ENCODE data around the gene ELP4.
"Not testable (repeated sequence)": the region's sequence is repeated elsewhere in the genome, so short reads cannot be mapped to it uniquely, and the experiment has no call there.

Gene ELP4

GRCh38 chr11:31535479-31535878, 25.9 kb downstream of the ELP4 start:
- in situ Hi-C loops (cut with MboI; ENCODE audit: low sequenced_read_pairs), result no loop called here

GRCh38 chr11:31542862-31543261, 33.3 kb downstream of the ELP4 start:
- in situ Hi-C loops (cut with MboI; ENCODE audit: low sequenced_read_pairs), result no loop called here

GRCh38 chr11:31555938-31556337, 46.4 kb downstream of the ELP4 start:
- in situ Hi-C loops (cut with MboI; ENCODE audit: low sequenced_read_pairs), result no loop called here

GRCh38 chr11:31558001-31558400, 48.4 kb downstream of the ELP4 start:
- in situ Hi-C loops (cut with MboI; ENCODE audit: low sequenced_read_pairs), result no loop called here

GRCh38 chr11:31560842-31561476, 51.4 kb downstream of the ELP4 start:
- in situ Hi-C loops (cut with MboI; ENCODE audit: low sequenced_read_pairs), result no loop called here

- in situ Hi-C loops (cut with MboI; ENCODE audit: low sequenced_read_pairs), result not testable (repeated sequence)
These were observed 55.0 kb downstream of the ELP4 start for GRCh38 chr11:31564517-31564916.

- in situ Hi-C loops (cut with MboI; ENCODE audit: low sequenced_read_pairs), result not testable (repeated sequence)
These were observed 64.6 kb downstream of the ELP4 start for GRCh38 chr11:31574133-31574532.

- in situ Hi-C loops (cut with MboI; ENCODE audit: low sequenced_read_pairs), result not testable (repeated sequence)
These were observed 66.2 kb downstream of the ELP4 start for GRCh38 chr11:31575764-31576163.

GRCh38 chr11:31579412-31579811, 69.8 kb downstream of the ELP4 start:
- in situ Hi-C loops (cut with MboI; ENCODE audit: low sequenced_read_pairs), result not testable (repeated sequence)

- in situ Hi-C loops (cut with MboI; ENCODE audit: low sequenced_read_pairs), result no loop called here
These were observed 73.1 kb downstream of the ELP4 start for GRCh38 chr11:31582697-31583096.

- in situ Hi-C loops (cut with MboI; ENCODE audit: low sequenced_read_pairs), result no loop called here
These were observed 88.9 kb downstream of the ELP4 start for GRCh38 chr11:31598454-31598853.

- in situ Hi-C loops (cut with MboI; ENCODE audit: low sequenced_read_pairs), result no loop called here
These were observed 92.2 kb downstream of the ELP4 start for GRCh38 chr11:31601635-31602282.

- in situ Hi-C loops (cut with MboI; ENCODE audit: low sequenced_read_pairs), result no loop called here
These were observed 97.3 kb downstream of the ELP4 start for GRCh38 chr11:31606893-31607292.

GRCh38 chr11:31607914-31608313, 98.3 kb downstream of the ELP4 start:
- in situ Hi-C loops (cut with MboI; ENCODE audit: low sequenced_read_pairs), result no loop called here

- in situ Hi-C loops (cut with MboI; ENCODE audit: low sequenced_read_pairs), result no loop called here
These were observed 99.4 kb downstream of the ELP4 start for GRCh38 chr11:31608995-31609394.

GRCh38 chr11:31610544-31610943, 101.0 kb downstream of the ELP4 start:
- in situ Hi-C loops (cut with MboI; ENCODE audit: low sequenced_read_pairs), result no loop called here

- in situ Hi-C loops (cut with MboI; ENCODE audit: low sequenced_read_pairs), result no loop called here
These were observed 107.7 kb downstream of the ELP4 start for GRCh38 chr11:31617246-31617645.

GRCh38 chr11:31619980-31620379, 110.4 kb downstream of the ELP4 start:
- in situ Hi-C loops (cut with MboI; ENCODE audit: low sequenced_read_pairs), result no loop called here

GRCh38 chr11:31620434-31620833, 110.9 kb downstream of the ELP4 start:
- in situ Hi-C loops (cut with MboI; ENCODE audit: low sequenced_read_pairs), result no loop called here

GRCh38 chr11:31625868-31626267, 116.3 kb downstream of the ELP4 start:
- in situ Hi-C loops (cut with MboI; ENCODE audit: low sequenced_read_pairs), result no loop called here

GRCh38 chr11:31628111-31628510, 118.5 kb downstream of the ELP4 start:
- in situ Hi-C loops (cut with MboI; ENCODE audit: low sequenced_read_pairs), result no loop called here

GRCh38 chr11:31636983-31637382, 127.4 kb downstream of the ELP4 start:
- in situ Hi-C loops (cut with MboI; ENCODE audit: low sequenced_read_pairs), result no loop called here

- in situ Hi-C loops (cut with MboI; ENCODE audit: low sequenced_read_pairs), result no loop called here
These were observed 131.0 kb downstream of the ELP4 start for GRCh38 chr11:31640611-31641010.
